Activated CD4-positive, alpha-beta memory T cell treated with anti-CD3 and anti-CD28 coated beads for 36 hours (primary cell): ENCODE data around the gene DGUOK. TPM values are rescaled to one million over a fixed set of nuclear protein-coding genes. Genes with fewer than 3 reads are reported as not detected.

Experiments
- CTCF ChIA-PET: fragments of 350-600 bp; sonication (Branson Sonifier 250); formaldehyde crosslinking; loops from one replicate; lab custom pipeline; 2021; ENCODE audit warnings: antibody characterized with exemption, inconsistent platforms; lab: Charles Lee
- POLR2A ChIA-PET: fragments of 350-600 bp; sonication (Branson Sonifier 250); formaldehyde crosslinking; loops from one replicate; lab custom pipeline; 2021; ENCODE audit warnings: antibody characterized with exemption; lab: Charles Lee
- DNase-seq: peaks from one replicate; pipeline ENCODE4 v3.0.0-alpha.2; 2020
- H3K27ac Mint-ChIP-seq: one replicate; pipeline ENCODE4 v1.8.0; 2021; ENCODE audit warnings: mixed read lengths
- H3K27me3 Mint-ChIP-seq: one replicate; pipeline ENCODE4 v1.8.0; 2021; ENCODE audit warnings: mixed read lengths
- H3K36me3 Mint-ChIP-seq: one replicate; pipeline ENCODE4 v1.8.0; 2021; ENCODE audit warnings: mixed read lengths
- H3K4me1 Mint-ChIP-seq: one replicate; pipeline ENCODE4 v1.8.0; 2021; ENCODE audit warnings: low read depth, mixed read lengths
- H3K4me3 Mint-ChIP-seq: one replicate; pipeline ENCODE4 v1.8.0; 2021; ENCODE audit warnings: mild to moderate bottlenecking, mixed read lengths
- H3K9me3 Mint-ChIP-seq: one replicate; pipeline ENCODE4 v1.8.0; 2021; ENCODE audit warnings: mixed read lengths
- intact Hi-C: fragments of 100-400 bp; cut with micrococcal nuclease; formaldehyde crosslinking; loops from one replicate; pipeline ENCODE4 v1.15.1; 2023
- total RNA-seq, 2 experiments: library from RNA; stranded (reverse); gene quantifications; one replicate each; pipeline ENCODE4 v1.2.3, GENCODE V29; 2021

The DGUOK gene
- total RNA-seq, 2 experiments from 2014 or later: 101 to 102 TPM

DNA sequence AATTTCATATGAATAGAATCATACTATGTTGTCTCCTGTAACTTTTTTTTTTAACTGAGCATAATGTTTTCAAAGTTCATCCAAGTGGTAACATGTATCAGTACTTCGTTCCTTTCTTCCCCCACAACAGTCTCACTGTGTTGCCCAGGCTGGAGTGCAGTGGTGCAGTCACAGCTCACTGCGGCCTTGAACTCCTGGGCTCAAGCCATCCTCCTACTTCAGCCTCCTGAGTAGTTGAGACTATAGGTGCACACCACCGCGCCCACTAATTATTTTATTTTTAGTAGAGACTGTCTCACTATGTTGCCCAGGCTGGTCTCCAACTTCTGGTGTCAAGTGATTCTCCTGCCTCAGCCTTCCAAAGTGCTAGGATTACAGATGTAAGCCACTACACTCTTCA, 34.6 kb downstream of the DGUOK start:
- peaks cover 36% of the 10 kb centered on the region for H3K4me1 Mint-ChIP-seq
- no peaks in the 10 kb centered on the region for H3K27me3 Mint-ChIP-seq
- H3K4me3 Mint-ChIP-seq: no peak overlapping the region
- H3K9me3 Mint-ChIP-seq: peaks cover 11% of the 10 kb centered on the region
- H3K27ac Mint-ChIP-seq: no peak overlapping the region
- no peak for DNase-seq
- CTCF ChIA-PET: no interaction called here
- intact Hi-C loops: loop anchor here (5.0 kb wide), 1 partner anchor 41 kb away; no protein-coding TSS in a partner anchor
- peaks cover 47% of the 10 kb centered on the region for H3K36me3 Mint-ChIP-seq
- POLR2A ChIA-PET: no interaction called here

DNA sequence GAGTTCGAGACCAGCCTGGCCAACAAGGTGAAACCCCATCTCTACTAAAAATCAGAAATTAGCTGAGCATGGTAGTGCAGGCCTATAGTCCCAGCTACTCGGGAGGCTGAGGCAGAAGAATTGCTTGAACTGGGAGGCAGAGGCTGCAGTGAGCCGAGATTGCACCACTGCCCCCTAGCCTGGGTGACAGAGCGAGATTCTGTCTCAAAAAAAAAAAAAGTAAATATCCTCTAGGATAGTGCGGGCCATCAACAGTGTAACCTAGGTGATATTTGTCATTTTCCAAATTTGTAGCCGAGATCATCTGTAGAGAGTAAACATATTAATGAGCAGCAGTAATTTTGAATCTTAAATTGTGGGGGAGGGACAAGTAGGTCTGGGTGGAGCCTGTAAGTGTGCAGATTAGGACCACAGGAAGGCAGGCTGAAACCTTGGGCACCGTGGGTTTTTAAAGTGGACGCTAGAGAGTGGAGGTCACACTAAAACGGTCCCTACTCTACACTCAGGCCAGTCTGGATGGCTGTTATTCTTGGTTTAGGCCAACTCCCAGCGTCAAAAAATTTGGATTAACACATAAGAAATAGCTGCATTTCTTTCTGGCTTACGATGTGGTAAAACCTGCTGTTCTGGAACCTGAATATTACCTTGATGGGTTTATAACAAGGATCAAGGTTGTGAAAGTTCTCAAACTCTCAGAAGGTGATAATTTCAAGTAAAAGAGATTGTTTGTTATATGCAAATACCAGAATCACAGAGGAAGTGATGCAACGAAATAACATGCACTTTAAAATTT, 35.3 kb downstream of the DGUOK start:
- Mint-ChIP-seq H3K36me3 (peaks cover 39% of the 10 kb centered on the region), H3K9me3 (peaks cover 11% of the 10 kb centered on the region), H3K27me3 (no peaks in the 10 kb centered on the region), H3K4me1 (peaks cover 36% of the 10 kb centered on the region), H3K4me3 (no peak overlapping the region), H3K27ac (no peak overlapping the region)
- DNase-seq: no peak
- intact Hi-C loops: loop anchor here (5.0 kb wide), 1 partner anchor 40 kb away; no protein-coding TSS in a partner anchor
- POLR2A ChIA-PET: no interaction called here
- CTCF ChIA-PET: no interaction called here

DNA sequence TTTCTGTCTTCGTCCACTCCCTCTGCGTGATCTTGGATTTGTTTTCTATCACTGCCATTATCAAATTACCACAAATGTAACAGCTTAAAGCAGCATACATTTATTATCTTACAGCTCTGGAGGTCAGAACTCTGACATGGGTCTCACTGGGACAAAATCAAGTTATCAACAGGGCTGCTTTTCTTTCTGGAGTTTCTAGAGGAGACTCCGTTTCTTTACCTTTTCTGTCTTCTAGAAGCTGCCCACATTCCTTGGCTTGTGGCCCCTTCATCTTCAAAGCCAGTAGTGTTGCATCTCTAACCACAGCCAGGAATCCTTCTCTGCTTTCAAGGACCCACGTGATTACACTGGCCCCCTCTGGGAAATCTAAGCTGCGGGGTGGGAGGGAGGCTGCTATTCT, 36.1 kb downstream of the DGUOK start:
- CTCF ChIA-PET: no interaction called here
- Mint-ChIP-seq H3K27me3 (no peaks in the 10 kb centered on the region), H3K9me3 (peaks cover 11% of the 10 kb centered on the region), H3K36me3 (peaks cover 35% of the 10 kb centered on the region), H3K27ac (no peak overlapping the region), H3K4me1 (peaks cover 34% of the 10 kb centered on the region), H3K4me3 (no peak overlapping the region)
- intact Hi-C loops: loop anchor here (1.0 to 5.0 kb wide), 7 partner anchors 9 to 40 kb away; no protein-coding TSS in a partner anchor
- POLR2A ChIA-PET: interaction anchor here (0.6 to 1.7 kb wide), 3 partner anchors 25 to 100 kb away, joined by 3 to 6 read pairs (median 4); no protein-coding TSS in a partner anchor
- DNase-seq: no peak

DNA sequence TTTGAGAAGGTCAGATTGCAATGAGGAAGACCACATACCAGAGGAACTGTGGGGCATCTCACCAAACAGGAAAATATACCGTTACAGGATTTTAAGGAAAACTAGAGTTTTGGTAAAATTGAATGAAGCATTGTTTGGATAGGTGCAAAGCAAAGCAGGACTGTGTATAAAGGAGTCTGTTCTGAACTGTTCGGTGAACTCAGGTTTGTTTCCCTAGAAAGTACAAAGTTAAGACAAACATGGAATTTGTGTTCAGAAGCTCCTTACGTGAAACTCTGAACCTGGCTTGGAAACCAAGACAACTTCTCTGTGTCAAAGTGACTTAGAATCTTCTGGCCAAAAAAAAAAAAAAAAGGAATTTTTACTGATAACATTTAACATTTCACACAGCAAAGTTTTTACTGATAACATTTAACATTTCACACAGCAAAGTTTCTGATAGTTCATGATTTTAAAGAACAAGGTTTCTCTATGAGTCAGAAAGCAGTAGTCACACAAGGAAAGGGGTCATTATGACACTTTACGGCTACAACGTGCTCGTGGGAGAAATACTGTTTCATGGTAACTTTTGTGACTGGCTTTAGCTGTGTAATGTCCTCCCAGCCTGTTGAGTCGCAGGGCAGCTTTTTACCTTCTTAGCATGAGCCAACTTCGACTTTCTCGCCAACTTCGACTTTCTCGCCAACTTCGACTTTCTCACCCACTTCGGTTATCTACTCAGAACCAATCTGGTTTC, 36.9 kb downstream of the DGUOK start:
- Mint-ChIP-seq H3K9me3 (peaks cover 11% of the 10 kb centered on the region), H3K4me3 (peak overlapping the region; percentile 53), H3K36me3 (peaks cover 28% of the 10 kb centered on the region), H3K27me3 (no peaks in the 10 kb centered on the region), H3K27ac (peak overlapping the region; percentile 86), H3K4me1 (peaks cover 30% of the 10 kb centered on the region)
- ChIA-PET CTCF (interaction anchor here (0.6 to 0.7 kb wide), 2 partner anchors 21 to 142 kb away, joined by 3 read pairs; no protein-coding TSS in a partner anchor), POLR2A (interaction anchor here (0.6 to 1.7 kb wide), 7 partner anchors 19 to 185 kb away, joined by 3 to 6 read pairs (median 4); no protein-coding TSS in a partner anchor)
- intact Hi-C loops: loop anchor here (1.0 to 5.0 kb wide), 7 partner anchors 8 to 39 kb away; no protein-coding TSS in a partner anchor
- DNase-seq: peak; percentile 74

DNA sequence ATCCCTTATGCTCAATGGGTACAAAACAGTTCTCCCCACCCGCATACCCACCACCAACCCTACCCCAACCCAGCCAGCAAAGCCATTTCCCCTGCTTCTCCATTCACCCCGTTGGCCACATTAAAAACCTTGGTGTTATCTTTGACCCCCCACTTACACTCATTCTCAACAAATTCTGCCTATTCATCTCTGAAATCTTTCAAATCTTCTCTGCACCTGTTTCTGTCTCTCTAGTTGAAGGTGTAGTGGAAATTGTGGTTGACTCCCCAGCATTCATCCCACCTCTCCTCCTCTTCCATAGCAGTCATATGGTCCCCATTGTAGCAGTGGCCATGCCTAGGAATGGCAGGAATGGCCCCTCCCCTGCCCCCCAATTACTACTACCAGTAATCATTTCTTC, 37.5 kb downstream of the DGUOK start:
- CTCF ChIA-PET: interaction anchor here (0.6 to 1.1 kb wide), 4 partner anchors 21 to 25 kb away, joined by 3 to 5 read pairs (median 4); no protein-coding TSS in a partner anchor
- intact Hi-C loops: loop anchor here (5.0 kb wide), 1 partner anchor 38 kb away; no protein-coding TSS in a partner anchor

DNA sequence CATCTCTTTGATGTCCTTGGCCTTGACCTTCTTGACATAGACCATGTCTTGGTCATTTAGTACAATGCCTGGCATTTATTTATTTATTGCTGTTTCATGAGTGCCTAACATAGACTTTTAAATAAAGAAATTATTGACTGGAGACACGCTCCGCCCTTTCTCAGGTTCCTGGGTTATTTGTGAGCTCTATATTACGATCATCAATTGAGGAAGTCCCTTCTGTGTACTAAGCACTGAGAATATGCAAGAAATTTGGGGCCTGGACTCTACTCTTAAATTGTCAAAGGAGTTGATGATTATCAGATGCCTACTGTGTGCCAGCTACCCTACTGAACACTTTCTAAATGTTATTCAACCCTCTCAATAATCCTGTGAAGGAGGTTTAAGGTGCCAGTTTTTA, 38.4 kb downstream of the DGUOK start:
- POLR2A ChIA-PET: interaction anchor here (0.6 to 1.3 kb wide), 3 partner anchors 20 to 57 kb away, joined by 3 to 5 read pairs (median 4); no protein-coding TSS in a partner anchor
- peaks cover 39% of the 10 kb centered on the region for H3K4me1 Mint-ChIP-seq
- CTCF ChIA-PET: interaction anchor here (0.6 to 1.1 kb wide), 5 partner anchors 22 to 285 kb away, joined by 3 to 5 read pairs (median 4); no protein-coding TSS in a partner anchor
- intact Hi-C loops: no loop called here
- DNase-seq: no peak
- no peaks in the 10 kb centered on the region for H3K27me3 Mint-ChIP-seq
- no peak overlapping the region for H3K4me3 Mint-ChIP-seq
- H3K27ac Mint-ChIP-seq: peak overlapping the region; percentile 86
- peaks cover 11% of the 10 kb centered on the region for H3K9me3 Mint-ChIP-seq
- H3K36me3 Mint-ChIP-seq: peaks cover 13% of the 10 kb centered on the region

More for the DNA sequence above, 37.5 kb downstream of the DGUOK start:
- Mint-ChIP-seq H3K27me3 (no peaks in the 10 kb centered on the region), H3K9me3 (peaks cover 11% of the 10 kb centered on the region), H3K27ac (peak overlapping the region; percentile 86), H3K4me1 (peaks cover 33% of the 10 kb centered on the region), H3K36me3 (peaks cover 21% of the 10 kb centered on the region), H3K4me3 (peak overlapping the region; percentile 53)
- DNase-seq: peak; percentile 44
- POLR2A ChIA-PET: interaction anchor here (1.0 to 1.7 kb wide), 6 partner anchors 20 to 185 kb away, joined by 3 to 6 read pairs (median 4); no protein-coding TSS in a partner anchor

DNA sequence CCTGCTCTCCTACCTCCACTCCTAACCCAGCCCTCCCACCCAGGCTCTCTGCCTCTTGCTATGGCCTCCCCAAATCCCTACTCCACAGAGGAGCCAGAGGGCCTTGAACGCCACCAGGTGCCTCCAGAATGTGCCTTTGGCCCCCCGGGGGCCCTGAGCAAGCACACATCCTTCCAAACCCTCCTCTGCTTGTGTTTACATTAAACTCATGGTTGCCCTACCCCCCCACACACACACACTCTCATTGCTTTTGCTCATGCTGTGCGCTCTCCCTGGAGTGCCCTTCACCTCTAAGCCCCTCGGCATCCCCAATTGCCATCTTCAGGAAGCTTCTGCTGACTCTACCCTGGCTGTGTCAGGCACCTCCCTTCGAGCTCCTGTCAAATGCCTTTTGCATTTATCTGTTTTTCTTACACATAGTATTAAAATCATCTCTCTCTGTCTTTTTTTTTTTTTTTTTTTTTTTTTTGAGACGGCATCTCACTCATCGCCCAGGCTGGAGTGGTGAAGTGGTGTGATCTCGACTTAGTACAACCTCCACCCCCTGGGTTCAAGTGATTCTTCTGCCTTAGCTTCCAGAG, 41.8 kb downstream of the DGUOK start:
- ChIA-PET CTCF (interaction anchor here (1.4 kb wide), 1 partner anchor 13 kb away, joined by 3 read pairs; no protein-coding TSS in a partner anchor), POLR2A (interaction anchor here (2.7 kb wide), 1 partner anchor 17 kb away, joined by 11 read pairs; the partner anchor contains the start of gene TET3)
- no peaks in the 10 kb centered on the region for H3K36me3 Mint-ChIP-seq
- no peaks in the 10 kb centered on the region for H3K27me3 Mint-ChIP-seq
- H3K4me3 Mint-ChIP-seq: no peak overlapping the region
- peaks cover 51% of the 10 kb centered on the region for H3K4me1 Mint-ChIP-seq
- H3K9me3 Mint-ChIP-seq: no peaks in the 10 kb centered on the region
- intact Hi-C loops: no loop called here
- no peak overlapping the region for H3K27ac Mint-ChIP-seq
- no peak for DNase-seq

DNA sequence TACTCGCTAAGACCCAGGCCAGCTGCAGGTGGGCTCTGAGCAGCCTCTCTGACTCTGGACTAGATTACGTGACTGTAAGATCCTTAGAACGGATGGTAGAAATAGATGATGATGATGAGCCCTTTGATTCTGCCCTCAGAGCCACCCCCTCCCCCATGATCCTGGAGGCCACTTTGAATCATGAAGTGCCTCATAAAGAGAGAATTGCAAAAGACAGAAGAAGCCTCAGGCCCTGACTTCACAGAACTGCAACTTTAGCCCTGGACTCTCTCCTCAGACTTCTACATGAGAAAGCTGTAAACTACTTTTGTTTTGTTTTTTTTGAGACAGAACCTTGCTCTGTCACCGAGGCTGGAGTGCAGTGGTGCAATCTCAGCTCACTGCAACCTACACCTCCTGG, 42.7 kb downstream of the DGUOK start:
- H3K27ac Mint-ChIP-seq: no peak overlapping the region
- no peaks in the 10 kb centered on the region for H3K9me3 Mint-ChIP-seq
- POLR2A ChIA-PET: interaction anchor here (2.7 kb wide), 1 partner anchor 17 kb away, joined by 11 read pairs; the partner anchor contains the start of gene TET3

DNA sequence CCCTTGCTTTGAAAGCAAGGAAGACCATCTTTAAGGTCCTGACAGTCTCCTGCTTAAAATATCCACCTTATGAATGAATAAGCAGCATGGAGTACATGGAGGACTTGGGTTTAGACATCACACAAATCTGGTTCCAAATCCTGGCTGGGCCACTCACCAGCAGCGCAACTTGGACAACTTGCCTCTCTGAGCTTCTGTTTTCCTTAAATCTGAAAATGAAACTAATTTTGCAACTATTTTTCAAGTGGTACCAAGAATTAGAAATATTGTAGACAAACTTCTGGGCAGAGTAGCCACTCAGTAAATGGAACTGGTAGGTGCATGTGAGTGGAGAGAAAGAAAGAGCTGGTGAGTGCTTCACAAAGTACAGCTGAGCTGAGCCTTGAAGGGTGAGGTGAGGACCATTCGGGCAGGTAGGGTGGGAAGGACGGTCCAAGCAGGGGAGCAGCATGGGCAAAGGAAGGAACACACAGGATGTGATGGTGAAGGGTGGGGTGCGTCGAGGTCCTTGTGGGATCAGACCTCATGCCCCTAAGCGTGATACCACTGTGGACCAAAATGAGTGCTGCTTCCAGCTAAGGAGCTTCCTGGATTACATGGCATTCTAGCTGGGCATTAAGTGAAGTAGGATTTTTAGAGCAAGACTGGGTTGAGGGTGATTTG, 43.6 kb downstream of the DGUOK start:
- Mint-ChIP-seq H3K4me1 (peaks cover 34% of the 10 kb centered on the region), H3K36me3 (no peaks in the 10 kb centered on the region), H3K27me3 (no peaks in the 10 kb centered on the region), H3K4me3 (no peak overlapping the region), H3K27ac (peak overlapping the region; percentile 80), H3K9me3 (no peaks in the 10 kb centered on the region)
- ChIA-PET CTCF (interaction anchor here (0.6 to 1.8 kb wide), 5 partner anchors 9 to 142 kb away, joined by 3 to 5 read pairs (median 3); no protein-coding TSS in a partner anchor), POLR2A (interaction anchor here (1.5 to 2.7 kb wide), 2 partner anchors 10 to 16 kb away, joined by 7 to 11 read pairs; partner anchors contain the start of gene TET3)
- DNase-seq: no peak
- intact Hi-C loops: no loop called here

More for the DNA sequence above, 42.7 kb downstream of the DGUOK start:
- intact Hi-C loops: no loop called here
- Mint-ChIP-seq H3K4me3 (no peak overlapping the region), H3K27me3 (no peaks in the 10 kb centered on the region), H3K36me3 (no peaks in the 10 kb centered on the region), H3K4me1 (peaks cover 43% of the 10 kb centered on the region)
- DNase-seq: peak; percentile 33
- CTCF ChIA-PET: interaction anchor here (1.8 kb wide), 1 partner anchor 10 kb away, joined by 5 read pairs; no protein-coding TSS in a partner anchor

DNA sequence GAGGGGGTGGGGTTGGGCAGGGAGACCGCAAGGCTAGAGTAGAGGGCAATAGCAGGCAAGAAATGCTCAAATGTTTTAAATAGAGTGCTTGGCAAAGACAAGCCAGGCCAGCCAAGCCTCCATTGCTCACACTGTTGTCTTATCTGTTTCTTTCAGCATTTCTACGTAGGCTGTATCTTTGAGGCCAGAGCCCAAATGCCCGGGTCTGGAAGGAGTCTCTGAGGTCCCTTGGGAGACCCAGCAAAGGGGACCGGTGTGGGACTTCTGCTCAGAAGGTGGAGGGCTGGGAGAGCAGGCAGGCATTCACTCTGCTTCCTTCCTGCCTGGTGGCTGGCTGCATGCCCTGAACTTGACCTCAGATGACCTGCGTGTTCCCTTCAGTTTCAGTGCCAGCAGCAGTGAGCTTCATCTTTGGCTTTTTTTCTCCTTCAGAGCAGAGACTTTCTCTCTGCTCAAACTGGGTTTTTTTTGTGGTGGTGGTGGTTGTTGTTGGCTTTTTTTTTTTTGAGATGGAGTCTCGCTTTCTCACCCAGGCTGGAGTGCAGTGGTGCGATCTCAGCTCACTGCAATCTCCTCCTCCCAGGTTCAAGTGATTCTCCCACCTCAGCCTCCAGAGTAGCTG, 44.3 kb downstream of the DGUOK start:
- ChIA-PET CTCF (interaction anchor here (0.6 to 1.8 kb wide), 4 partner anchors 8 to 143 kb away, joined by 3 to 5 read pairs (median 3); no protein-coding TSS in a partner anchor), POLR2A (interaction anchor here (1.5 to 2.7 kb wide), 2 partner anchors 9 to 15 kb away, joined by 7 to 11 read pairs; partner anchors contain the start of gene TET3)
- Mint-ChIP-seq H3K4me1 (peaks cover 34% of the 10 kb centered on the region), H3K27ac (peak overlapping the region; percentile 80), H3K27me3 (no peaks in the 10 kb centered on the region), H3K4me3 (peak overlapping the region; percentile 46), H3K36me3 (no peaks in the 10 kb centered on the region), H3K9me3 (no peaks in the 10 kb centered on the region)
- intact Hi-C loops: loop anchor here (1.0 kb wide), 2 partner anchors 8 to 16 kb away; no protein-coding TSS in a partner anchor
- DNase-seq: peak; percentile 75
